ENCODE results near the gene ANKHD1.
"Not testable (repeated sequence)": the region's sequence is repeated elsewhere in the genome, so short reads cannot be mapped to it uniquely, and the experiment has no call there.

Gene ANKHD1

GRCh38 chr5:140420665-140421361, 19.2 kb downstream of the ANKHD1 start:
- TF ChIP-seq ZNF274 (IDR thresholded peaks at IDR 0.05; ENCODE audit: low read depth, low read length) = no peak

DNA sequence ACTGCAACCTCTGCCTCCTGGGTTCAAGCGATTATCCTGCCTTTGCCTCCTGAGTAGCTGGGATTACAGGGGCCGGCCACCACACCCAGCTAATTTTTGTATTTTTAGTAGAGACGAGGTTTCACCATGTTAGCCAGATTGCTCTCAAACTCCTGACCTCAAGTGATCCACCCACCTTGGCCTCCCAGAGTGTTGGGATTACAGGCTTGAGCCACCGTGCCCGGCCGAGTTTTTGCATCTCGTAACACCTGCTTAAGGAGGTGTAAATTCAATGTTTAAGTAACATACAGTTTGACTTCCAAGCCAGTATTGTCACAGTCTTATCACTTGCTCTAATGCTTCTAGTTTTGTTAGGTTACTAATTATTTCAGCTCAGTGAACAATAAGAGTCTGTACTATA, 19.7 kb downstream of the ANKHD1 start:
- not testable (repeated sequence) for H3K4me3 ChIP-seq (ENCODE audit: low read length)

More at GRCh38 chr5:140420665-140421361, 19.2 kb downstream of the ANKHD1 start:
- no peak overlapping the region for H3K4me3 ChIP-seq (ENCODE audit: low read length)

DNA sequence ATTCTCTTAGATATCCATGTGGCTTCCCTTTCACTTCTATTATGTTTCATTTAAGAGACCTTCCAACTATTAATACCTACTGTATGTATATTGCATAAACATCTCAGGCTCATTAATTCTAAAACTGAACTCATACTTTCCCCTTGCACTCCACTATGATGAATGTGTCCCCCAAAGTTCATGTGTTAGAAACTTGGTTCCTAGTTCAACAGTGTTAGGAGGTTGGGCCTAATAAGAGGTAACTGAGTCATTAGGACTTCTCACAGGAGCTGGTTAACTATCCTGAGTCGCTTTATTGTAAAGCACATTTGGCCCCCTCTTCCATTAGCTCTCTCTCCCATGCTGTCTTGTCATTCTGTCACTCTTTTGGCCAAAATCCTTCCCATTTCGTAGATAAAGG, 22.0 kb downstream of the ANKHD1 start:
- H3K4me3 ChIP-seq (ENCODE audit: low read length) = no peak overlapping the region
- TF ChIP-seq ZNF274 (IDR thresholded peaks at IDR 0.05; ENCODE audit: low read depth, low read length) = no peak

DNA sequence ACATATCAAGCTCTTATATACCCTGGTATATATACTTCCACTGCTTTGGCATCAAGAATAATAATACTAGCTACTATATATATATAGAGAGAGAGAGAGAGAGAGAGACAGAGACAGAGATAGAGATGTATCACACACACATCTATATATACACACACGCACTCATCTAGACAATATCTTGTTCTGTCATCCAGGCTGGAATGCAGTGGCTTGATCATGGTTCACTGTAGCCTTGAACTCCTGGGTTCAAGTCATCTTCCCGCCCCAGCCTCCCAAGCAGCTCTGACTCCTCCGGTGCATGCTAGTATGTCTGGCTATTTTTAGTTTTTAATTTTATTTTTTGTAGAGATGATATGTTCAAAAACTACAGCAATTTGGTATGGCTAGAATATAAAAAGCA, 22.5 kb downstream of the ANKHD1 start:
- H3K4me3 ChIP-seq (ENCODE audit: low read length) = no peak overlapping the region
- TF ChIP-seq ZNF274 (IDR thresholded peaks at IDR 0.05; ENCODE audit: low read depth, low read length) = no peak

- H3K4me3 ChIP-seq (ENCODE audit: low read length) = not testable (repeated sequence)
Measured at GRCh38 chr5:140427726-140428125, 26.1 kb downstream of the ANKHD1 start.

DNA sequence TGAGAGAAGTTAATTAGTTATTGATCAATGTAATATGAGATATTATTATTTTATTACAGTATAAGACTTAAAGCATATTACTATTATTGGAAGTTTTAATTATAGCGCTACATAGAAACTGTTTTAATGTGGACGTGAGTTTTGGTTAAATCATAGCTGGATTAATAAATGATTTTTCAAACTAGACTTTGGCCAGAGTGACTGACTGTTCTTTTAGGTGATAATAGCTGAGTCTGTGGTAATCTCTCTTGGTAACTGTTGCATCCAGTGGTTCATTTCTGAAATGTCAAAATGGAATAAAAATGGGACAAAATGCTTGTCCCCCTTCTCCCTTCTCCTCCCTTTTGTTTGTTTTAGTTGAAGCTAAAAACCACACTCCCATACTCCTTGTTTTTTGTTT, 28.1 kb downstream of the ANKHD1 start:
- H3K4me3 ChIP-seq (ENCODE audit: low read length) = no peak overlapping the region
- TF ChIP-seq ZNF274 (IDR thresholded peaks at IDR 0.05; ENCODE audit: low read depth, low read length) = no peak

GRCh38 chr5:140432212-140432611, 30.6 kb downstream of the ANKHD1 start:
- TF ChIP-seq ZNF274 (IDR thresholded peaks at IDR 0.05; ENCODE audit: low read depth, low read length) = no peak
- no peak overlapping the region for H3K4me3 ChIP-seq (ENCODE audit: low read length)

DNA sequence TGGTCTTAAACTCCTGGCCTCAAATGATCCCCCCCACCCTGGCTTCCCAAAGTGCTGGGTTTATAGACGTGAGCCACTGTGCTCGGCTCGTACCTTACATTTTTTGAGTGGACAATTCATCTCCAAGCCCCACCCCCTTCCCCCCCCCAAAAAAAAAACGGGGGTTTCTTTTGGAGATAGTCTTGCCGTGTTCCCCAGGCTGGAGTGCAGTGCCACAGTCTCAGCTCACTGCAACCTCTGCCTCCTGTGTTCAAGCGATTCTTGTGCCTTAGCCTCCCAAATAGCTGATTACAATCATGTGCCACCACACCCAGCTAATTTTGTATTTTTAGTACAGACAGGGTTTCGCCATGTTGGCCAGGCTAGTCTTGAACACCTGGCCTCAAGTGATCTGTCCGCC, 31.3 kb downstream of the ANKHD1 start:
- H3K4me3 ChIP-seq (ENCODE audit: low read length) = no peak overlapping the region
- TF ChIP-seq ZNF274 (IDR thresholded peaks at IDR 0.05; ENCODE audit: low read depth, low read length) = no peak

GRCh38 chr5:140457368-140457767, 55.7 kb downstream of the ANKHD1 start:
- not testable (repeated sequence) for H3K4me3 ChIP-seq (ENCODE audit: low read length)

GRCh38 chr5:140466981-140467742, 65.5 kb downstream of the ANKHD1 start:
- no peak overlapping the region for H3K4me3 ChIP-seq (ENCODE audit: low read length)
- TF ChIP-seq ZNF274 (IDR thresholded peaks at IDR 0.05; ENCODE audit: low read depth, low read length) = no peak

GRCh38 chr5:140468188-140468587, 66.6 kb downstream of the ANKHD1 start:
- H3K4me3 ChIP-seq (ENCODE audit: low read length) = no peak overlapping the region
- no peak for TF ChIP-seq ZNF274 (IDR thresholded peaks at IDR 0.05; ENCODE audit: low read depth, low read length)

- no peak overlapping the region for H3K4me3 ChIP-seq (ENCODE audit: low read length)
- TF ChIP-seq ZNF274 (IDR thresholded peaks at IDR 0.05; ENCODE audit: low read depth, low read length) = no peak
Measured at GRCh38 chr5:140469259-140469658, 67.6 kb downstream of the ANKHD1 start.

DNA sequence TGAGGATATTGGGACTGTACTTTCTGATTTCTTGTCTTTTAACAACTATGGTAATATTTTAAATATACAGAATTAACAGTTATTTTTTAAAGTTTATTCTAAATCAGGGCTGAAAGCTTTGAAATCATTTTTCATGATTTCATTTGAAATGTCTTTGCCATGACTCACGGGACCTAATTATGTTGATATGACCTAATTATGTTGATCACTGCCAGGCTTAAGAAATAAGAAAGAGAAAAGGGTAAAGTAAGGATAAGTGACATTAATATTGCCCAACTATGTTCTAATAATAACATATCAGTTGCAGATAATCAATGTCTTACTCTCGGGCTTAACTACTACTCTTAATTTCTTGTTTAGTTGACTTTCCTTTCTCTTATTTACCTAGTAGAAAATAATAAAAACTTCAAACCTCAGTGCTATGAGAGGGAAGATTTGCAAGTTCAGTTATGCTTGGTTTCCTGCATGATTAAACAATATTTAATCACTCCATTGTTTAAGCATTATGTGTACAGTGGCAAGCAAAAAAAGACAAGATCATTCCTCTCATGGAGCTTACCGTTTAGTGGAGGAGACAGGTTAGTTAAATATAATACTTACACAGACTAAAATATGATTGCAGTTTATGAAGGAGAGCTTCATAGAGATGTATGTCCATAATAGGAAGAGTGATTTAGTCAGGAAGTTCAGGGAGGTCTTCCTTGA, 78.8 kb downstream of the ANKHD1 start:
- TF ChIP-seq ZNF274 (IDR thresholded peaks at IDR 0.05; ENCODE audit: low read depth, low read length) = no peak
- H3K4me3 ChIP-seq (ENCODE audit: low read length) = no peak overlapping the region

- no peak overlapping the region for H3K4me3 ChIP-seq (ENCODE audit: low read length)
- no peak for TF ChIP-seq ZNF274 (IDR thresholded peaks at IDR 0.05; ENCODE audit: low read depth, low read length)
Measured at GRCh38 chr5:140481758-140482157, 80.1 kb downstream of the ANKHD1 start.

DNA sequence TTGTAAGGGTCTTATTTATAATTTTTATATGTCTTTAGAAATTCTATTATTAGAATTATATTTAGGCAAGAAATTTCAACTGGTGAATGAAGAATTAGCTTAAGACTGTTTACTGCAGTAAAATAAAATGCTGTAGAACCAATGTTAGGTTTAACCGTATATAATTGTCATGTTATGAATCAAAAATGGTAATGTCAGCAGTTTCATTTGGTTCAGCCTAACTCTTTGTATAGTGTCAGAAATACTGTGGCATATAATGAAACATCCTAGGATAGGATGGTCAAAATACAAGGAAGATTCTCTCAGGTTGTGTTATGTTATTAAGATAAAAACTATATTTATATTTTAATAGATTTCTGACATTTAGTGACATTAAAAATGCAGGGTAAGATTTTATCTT, 81.4 kb downstream of the ANKHD1 start:
- no peak for TF ChIP-seq ZNF274 (IDR thresholded peaks at IDR 0.05; ENCODE audit: low read depth, low read length)

GRCh38 chr5:140488141-140488540, 86.5 kb downstream of the ANKHD1 start:
- H3K4me3 ChIP-seq (ENCODE audit: low read length) = not testable (repeated sequence)

More for the DNA sequence above, 81.4 kb downstream of the ANKHD1 start:
- no peak overlapping the region for H3K4me3 ChIP-seq (ENCODE audit: low read length)

Data from GM08714 (cell line).